ENCODE data around the gene CWF19L1. TPM values are rescaled to one million over a fixed set of nuclear protein-coding genes. Genes with fewer than 3 reads are reported as not detected.

CWF19L1 gene
- total and polyA plus RNA-seq, 2 of the 13 experiments (the other 11 are each of a cell fraction or from before 2014, with no cell fraction given), result 13.6 to 42.1 TPM

DNA sequence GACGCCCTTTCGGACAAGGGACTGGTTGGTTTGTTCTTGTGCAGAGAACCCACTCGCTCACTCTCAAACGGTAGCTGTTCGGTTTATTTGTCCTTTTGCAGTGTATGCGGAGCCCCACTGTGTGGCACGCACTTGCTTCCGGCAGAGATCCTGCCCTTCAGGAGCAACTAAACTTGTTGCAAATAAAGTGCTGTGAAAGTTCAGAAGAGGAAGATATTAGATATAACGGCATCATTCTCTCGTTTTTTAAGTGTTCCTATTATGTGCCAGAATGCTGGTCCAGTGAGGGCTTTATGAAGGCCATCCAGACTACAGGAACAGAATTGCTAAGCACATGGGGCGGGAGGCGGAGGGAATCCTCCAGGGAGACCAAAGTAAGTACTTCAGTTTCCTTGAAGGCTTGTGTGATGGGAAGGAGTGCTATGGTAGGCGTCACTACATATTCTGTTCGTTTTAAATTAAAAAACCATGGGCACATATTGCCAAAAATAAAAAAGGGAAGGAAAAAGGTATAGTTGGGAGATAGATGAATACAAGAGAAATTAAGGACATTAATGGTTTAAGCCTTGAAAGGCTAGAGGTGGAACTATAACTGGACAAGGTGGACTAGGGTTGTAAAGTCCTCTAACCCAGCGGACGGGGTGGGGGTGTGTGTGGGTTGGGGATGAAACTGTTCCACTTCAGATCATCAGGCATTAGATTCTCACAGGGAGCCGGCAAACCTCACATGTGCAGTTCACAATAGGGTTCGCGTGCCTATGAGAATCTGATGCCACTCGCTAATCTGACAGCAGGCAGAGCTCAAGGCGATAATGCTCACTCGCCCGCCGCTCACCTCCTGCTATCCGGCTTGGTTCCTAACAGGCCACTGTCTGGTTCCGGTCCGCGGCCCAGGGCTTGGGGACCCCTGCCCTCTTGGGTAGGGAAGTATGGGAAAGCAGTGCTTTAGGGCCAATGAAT lies 80.9 kb downstream of the CWF19L1 start (continued):
- TF ChIP-seq, protein P1, sequence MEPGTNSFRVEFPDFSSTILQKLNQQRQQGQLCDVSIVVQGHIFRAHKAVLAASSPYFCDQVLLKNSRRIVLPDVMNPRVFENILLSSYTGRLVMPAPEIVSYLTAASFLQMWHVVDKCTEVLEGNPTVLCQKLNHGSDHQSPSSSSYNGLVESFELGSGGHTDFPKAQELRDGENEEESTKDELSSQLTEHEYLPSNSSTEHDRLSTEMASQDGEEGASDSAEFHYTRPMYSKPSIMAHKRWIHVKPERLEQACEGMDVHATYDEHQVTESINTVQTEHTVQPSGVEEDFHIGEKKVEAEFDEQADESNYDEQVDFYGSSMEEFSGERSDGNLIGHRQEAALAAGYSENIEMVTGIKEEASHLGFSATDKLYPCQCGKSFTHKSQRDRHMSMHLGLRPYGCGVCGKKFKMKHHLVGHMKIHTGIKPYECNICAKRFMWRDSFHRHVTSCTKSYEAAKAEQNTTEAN (CRISPR knock-in tag; conservative IDR thresholded peaks at IDR 0.05), result no peak
- TF ChIP-seq SALL2 (CRISPR knock-in tag; IDR thresholded peaks at IDR 0.05), result no peak
- no peak for TF ChIP-seq HOXA9 (CRISPR knock-in tag; IDR thresholded peaks at IDR 0.05; ENCODE audit: borderline replicate concordance)
- TF ChIP-seq ZNF30 (CRISPR knock-in tag; IDR thresholded peaks at IDR 0.05), result no peak
- 0 out of 2 replicates have a peak, but pooled peaks have one; percentile 5 for TF ChIP-seq NR2F6 (IDR thresholded peaks at IDR 0.05)
- TF ChIP-seq NR2F6 (CRISPR knock-in tag; IDR thresholded peaks at IDR 0.05), result 0 out of 2 replicates have a peak, but pooled peaks have one; percentile 5
- TF ChIP-seq DRAP1 (CRISPR knock-in tag; IDR thresholded peaks at IDR 0.05), result no peak
- TF ChIP-seq ZNF512 (CRISPR knock-in tag; IDR thresholded peaks at IDR 0.05), result peak; percentile 74; the same call in 1 of the 2 replicates
- TF ChIP-seq SNAI1 (CRISPR knock-in tag; IDR thresholded peaks at IDR 0.05; ENCODE audit: borderline replicate concordance), result no peak
- no peak for TF ChIP-seq ZFAT (CRISPR knock-in tag; conservative IDR thresholded peaks at IDR 0.05)
- no peak for TF ChIP-seq DR1 (CRISPR knock-in tag; IDR thresholded peaks at IDR 0.05)
- TF ChIP-seq XBP1 (CRISPR knock-in tag; IDR thresholded peaks at IDR 0.05), result no peak
- 0 out of 2 replicates have a peak, but pooled peaks have one; percentile 21 for TF ChIP-seq SAFB2 (CRISPR knock-in tag; IDR thresholded peaks at IDR 0.05; ENCODE audit: borderline replicate concordance, low read depth)
- 0 out of 2 replicates have a peak, but pooled peaks have one; percentile 9 for TF ChIP-seq SMYD3 (CRISPR knock-in tag; IDR thresholded peaks at IDR 0.05)
- TF ChIP-seq GATA4 (IDR thresholded peaks at IDR 0.05; ENCODE audit: borderline replicate concordance, low read depth), result no peak
- no peak for TF ChIP-seq PRPF4 (IDR thresholded peaks at IDR 0.05; ENCODE audit: low read depth, low read length, poor library complexity, severe bottlenecking)
- no peak; the same call in 1 of the 2 replicates for TF ChIP-seq ELF1 (CRISPR knock-in tag; IDR thresholded peaks at IDR 0.05)
- TF ChIP-seq ZNF253 (CRISPR knock-in tag; IDR thresholded peaks at IDR 0.05; ENCODE audit: borderline replicate concordance), result no peak
- TF ChIP-seq FOXM1 (CRISPR knock-in tag; IDR thresholded peaks at IDR 0.05), result no peak
- no peak for TF ChIP-seq MAFF (IDR thresholded peaks at IDR 0.05; ENCODE audit: low read depth, low read length)
- TF ChIP-seq NCOA5 (CRISPR knock-in tag; IDR thresholded peaks at IDR 0.05), result no peak
- TF ChIP-seq, protein P2, sequence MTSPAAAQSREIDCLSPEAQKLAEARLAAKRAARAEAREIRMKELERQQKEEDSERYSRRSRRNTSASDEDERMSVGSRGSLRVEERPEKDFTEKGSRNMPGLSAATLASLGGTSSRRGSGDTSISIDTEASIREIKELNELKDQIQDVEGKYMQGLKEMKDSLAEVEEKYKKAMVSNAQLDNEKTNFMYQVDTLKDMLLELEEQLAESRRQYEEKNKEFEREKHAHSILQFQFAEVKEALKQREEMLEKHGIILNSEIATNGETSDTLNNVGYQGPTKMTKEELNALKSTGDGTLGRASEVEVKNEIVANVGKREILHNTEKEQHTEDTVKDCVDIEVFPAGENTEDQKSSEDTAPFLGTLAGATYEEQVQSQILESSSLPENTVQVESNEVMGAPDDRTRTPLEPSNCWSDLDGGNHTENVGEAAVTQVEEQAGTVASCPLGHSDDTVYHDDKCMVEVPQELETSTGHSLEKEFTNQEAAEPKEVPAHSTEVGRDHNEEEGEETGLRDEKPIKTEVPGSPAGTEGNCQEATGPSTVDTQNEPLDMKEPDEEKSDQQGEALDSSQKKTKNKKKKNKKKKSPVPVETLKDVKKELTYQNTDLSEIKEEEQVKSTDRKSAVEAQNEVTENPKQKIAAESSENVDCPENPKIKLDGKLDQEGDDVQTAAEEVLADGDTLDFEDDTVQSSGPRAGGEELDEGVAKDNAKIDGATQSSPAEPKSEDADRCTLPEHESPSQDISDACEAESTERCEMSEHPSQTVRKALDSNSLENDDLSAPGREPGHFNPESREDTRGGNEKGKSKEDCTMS (CRISPR knock-in tag; conservative IDR thresholded peaks at IDR 0.05), result no peak
- no peak for TF ChIP-seq ZNF10 (CRISPR knock-in tag; IDR thresholded peaks at IDR 0.05; ENCODE audit: borderline replicate concordance, low read depth)
- no peak for TF ChIP-seq ZNF292 (CRISPR knock-in tag; IDR thresholded peaks at IDR 0.05; ENCODE audit: borderline replicate concordance, low read depth)

Data from HepG2 (cell line).